NB4 (cell line): ENCODE results near the gene DUOX1.

Source experiments
- MYC ChIP-seq: IDR thresholded peaks from 2 replicates; pipeline ENCODE4 v1.6.1; 2011; ENCODE audit warnings: low read depth, low read length
- POLR2A ChIP-seq: IDR thresholded peaks from 2 replicates; pipeline ENCODE4 v1.6.1; 2011; ENCODE audit warnings: mild to moderate bottlenecking; ENCODE audit not compliant: insufficient read length; ENCODE audit errors: extremely low read depth
- TF ChIP-seq, protein P1 (sequence below): IDR thresholded peaks from one replicate; pipeline ENCODE4 v1.5.1; 2012; ENCODE audit warnings: low read depth, low read length

DNA sequence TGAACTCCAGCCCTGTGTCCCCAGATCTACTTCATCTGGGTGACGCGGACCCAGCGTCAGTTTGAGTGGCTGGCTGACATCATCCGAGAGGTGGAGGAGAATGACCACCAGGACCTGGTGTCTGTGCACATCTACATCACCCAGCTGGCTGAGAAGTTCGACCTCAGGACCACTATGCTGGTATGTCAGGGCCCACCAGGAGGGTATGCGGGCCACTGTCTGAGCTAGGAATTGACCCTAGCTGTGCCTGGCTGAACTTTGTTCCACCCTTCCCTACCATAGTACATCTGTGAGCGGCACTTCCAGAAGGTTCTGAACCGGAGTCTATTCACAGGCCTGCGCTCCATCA is 33.7 kb downstream of the DUOX1 start:
- TF ChIP-seq POLR2A = no peak
- TF ChIP-seq, protein P1, sequence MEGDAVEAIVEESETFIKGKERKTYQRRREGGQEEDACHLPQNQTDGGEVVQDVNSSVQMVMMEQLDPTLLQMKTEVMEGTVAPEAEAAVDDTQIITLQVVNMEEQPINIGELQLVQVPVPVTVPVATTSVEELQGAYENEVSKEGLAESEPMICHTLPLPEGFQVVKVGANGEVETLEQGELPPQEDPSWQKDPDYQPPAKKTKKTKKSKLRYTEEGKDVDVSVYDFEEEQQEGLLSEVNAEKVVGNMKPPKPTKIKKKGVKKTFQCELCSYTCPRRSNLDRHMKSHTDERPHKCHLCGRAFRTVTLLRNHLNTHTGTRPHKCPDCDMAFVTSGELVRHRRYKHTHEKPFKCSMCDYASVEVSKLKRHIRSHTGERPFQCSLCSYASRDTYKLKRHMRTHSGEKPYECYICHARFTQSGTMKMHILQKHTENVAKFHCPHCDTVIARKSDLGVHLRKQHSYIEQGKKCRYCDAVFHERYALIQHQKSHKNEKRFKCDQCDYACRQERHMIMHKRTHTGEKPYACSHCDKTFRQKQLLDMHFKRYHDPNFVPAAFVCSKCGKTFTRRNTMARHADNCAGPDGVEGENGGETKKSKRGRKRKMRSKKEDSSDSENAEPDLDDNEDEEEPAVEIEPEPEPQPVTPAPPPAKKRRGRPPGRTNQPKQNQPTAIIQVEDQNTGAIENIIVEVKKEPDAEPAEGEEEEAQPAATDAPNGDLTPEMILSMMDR = no peak
- no peak for TF ChIP-seq MYC
